ENCODE measurements around the gene CSNK2A3.

The CSNK2A3 gene

DNA sequence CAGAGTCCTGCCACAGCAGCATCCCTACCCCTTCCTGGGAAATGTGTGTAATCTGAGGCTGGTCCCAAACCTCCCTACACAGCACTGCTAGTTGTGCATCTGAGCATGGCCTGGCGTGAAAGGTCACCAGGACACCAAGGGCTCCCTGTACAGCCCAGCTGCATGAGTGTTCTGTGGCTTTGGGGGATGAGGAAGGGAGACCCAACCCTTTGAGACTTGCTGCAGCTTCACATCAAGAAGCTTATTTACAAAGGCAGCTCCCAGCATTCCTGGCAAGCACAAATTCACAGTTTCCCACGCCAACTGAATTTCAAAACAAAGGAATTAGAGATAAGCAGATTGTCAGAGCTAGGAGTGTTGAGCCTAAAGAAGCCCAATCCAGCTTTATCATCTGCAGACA lies 32.2 kb downstream of the CSNK2A3 start:
- TF ChIP-seq, protein P1, sequence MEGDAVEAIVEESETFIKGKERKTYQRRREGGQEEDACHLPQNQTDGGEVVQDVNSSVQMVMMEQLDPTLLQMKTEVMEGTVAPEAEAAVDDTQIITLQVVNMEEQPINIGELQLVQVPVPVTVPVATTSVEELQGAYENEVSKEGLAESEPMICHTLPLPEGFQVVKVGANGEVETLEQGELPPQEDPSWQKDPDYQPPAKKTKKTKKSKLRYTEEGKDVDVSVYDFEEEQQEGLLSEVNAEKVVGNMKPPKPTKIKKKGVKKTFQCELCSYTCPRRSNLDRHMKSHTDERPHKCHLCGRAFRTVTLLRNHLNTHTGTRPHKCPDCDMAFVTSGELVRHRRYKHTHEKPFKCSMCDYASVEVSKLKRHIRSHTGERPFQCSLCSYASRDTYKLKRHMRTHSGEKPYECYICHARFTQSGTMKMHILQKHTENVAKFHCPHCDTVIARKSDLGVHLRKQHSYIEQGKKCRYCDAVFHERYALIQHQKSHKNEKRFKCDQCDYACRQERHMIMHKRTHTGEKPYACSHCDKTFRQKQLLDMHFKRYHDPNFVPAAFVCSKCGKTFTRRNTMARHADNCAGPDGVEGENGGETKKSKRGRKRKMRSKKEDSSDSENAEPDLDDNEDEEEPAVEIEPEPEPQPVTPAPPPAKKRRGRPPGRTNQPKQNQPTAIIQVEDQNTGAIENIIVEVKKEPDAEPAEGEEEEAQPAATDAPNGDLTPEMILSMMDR (IDR thresholded peaks at IDR 0.05; ENCODE audit: insufficient read depth, low read length, missing control alignments): no peak
- ChIA-PET CTCF (no interaction called here), POLR2A (no interaction called here)
- no peak overlapping the region for H3K4me3 ChIP-seq (ENCODE audit: low read depth, low read length)
- DNase-seq (ENCODE audit: low read depth, low spot score): no peak

DNA sequence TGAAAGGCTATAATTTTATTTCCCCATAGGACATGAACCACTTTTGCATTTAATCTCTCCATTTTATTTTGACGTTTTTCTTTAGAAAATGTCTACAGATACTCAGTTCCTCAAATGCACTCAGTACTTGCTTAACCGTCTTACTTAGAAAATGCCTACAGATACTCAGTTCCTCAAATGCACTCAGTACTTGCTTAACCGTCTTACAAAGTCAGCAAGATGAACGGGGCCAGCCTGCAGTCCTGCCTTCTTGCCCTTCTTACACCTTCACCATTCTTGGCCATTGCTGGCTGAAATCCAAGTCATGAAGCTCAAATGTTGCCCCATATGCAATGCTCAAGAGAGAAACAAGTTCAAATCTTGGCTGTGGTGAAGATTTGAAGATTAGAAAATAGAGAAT lies 34.1 kb downstream of the CSNK2A3 start:
- no peak for DNase-seq (ENCODE audit: low read depth, low spot score)
- CTCF ChIA-PET: no interaction called here
- POLR2A ChIA-PET: no interaction called here
- H3K4me3 ChIP-seq (ENCODE audit: low read depth, low read length): no peak overlapping the region
- TF ChIP-seq, protein P1 (IDR thresholded peaks at IDR 0.05; ENCODE audit: insufficient read depth, low read length, missing control alignments): no peak

GRCh38 chr11:11318461-11318860 lies 34.6 kb downstream of the CSNK2A3 start:
- ChIA-PET POLR2A (no interaction called here), CTCF (no interaction called here)
- DNase-seq (ENCODE audit: low read depth, low spot score): no peak
- no peak overlapping the region for H3K4me3 ChIP-seq (ENCODE audit: low read depth, low read length)
- TF ChIP-seq, protein P1 (IDR thresholded peaks at IDR 0.05; ENCODE audit: insufficient read depth, low read length, missing control alignments): no peak

- DNase-seq (ENCODE audit: low read depth, low spot score): no peak
- TF ChIP-seq, protein P1 (IDR thresholded peaks at IDR 0.05; ENCODE audit: insufficient read depth, low read length, missing control alignments): no peak
- POLR2A ChIA-PET: no interaction called here
- H3K4me3 ChIP-seq (ENCODE audit: low read depth, low read length): no peak overlapping the region
- CTCF ChIA-PET: no interaction called here
Measured at GRCh38 chr11:11316651-11317230, 36.3 kb downstream of the CSNK2A3 start.

GRCh38 chr11:11313902-11314692 lies 39.0 kb downstream of the CSNK2A3 start:
- TF ChIP-seq, protein P1 (IDR thresholded peaks at IDR 0.05; ENCODE audit: insufficient read depth, low read length, missing control alignments): no peak
- CTCF ChIA-PET: no interaction called here
- POLR2A ChIA-PET: no interaction called here

GRCh38 chr11:11313426-11313825 lies 39.6 kb downstream of the CSNK2A3 start:
- POLR2A ChIA-PET: no interaction called here
- H3K4me3 ChIP-seq (ENCODE audit: low read depth, low read length): no peak overlapping the region
- DNase-seq (ENCODE audit: low read depth, low spot score): no peak
- CTCF ChIA-PET: no interaction called here
- TF ChIP-seq, protein P1 (IDR thresholded peaks at IDR 0.05; ENCODE audit: insufficient read depth, low read length, missing control alignments): no peak

More at GRCh38 chr11:11313902-11314692, 39.0 kb downstream of the CSNK2A3 start:
- no peak for DNase-seq (ENCODE audit: low read depth, low spot score)
- no peak overlapping the region for H3K4me3 ChIP-seq (ENCODE audit: low read depth, low read length)

Measured in AG04449 (cell line).